ENCODE measurements around the gene LY6G6F. TPM values are rescaled to one million over a fixed set of nuclear protein-coding genes. Genes with fewer than 3 reads are reported as not detected.

LY6G6F gene
- total RNA-seq, 6 experiments from 2014 or later: not detected

DNA sequence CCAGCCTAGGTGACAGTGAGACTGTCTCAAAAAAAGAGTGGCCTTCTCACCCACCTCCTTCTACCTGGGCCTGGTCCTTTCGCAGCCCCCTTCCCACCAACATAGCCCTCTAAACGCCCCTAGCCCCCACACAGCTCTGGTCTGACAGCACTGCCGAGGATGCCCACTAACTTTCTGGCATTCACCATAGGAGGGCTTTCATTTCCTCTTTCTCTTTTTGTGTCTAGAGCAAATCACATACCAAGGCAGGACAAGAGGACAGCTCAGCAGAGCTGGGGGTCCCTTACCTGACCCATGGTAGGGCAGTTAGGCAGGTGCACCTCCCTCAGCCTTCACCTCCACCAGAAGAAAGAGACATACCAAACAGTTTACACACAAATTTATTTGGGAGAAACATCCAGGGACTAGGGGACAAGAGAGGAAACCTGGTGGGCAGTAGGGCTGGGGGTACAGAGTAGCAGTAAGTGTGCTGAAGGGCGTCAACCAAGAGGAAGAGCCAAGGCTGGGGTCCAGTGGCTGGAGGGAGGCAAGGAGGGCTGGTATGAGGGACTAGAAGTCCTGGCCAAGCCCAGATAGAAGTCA lies 30.3 kb upstream of the LY6G6F start:
- TF ChIP-seq, protein P1, sequence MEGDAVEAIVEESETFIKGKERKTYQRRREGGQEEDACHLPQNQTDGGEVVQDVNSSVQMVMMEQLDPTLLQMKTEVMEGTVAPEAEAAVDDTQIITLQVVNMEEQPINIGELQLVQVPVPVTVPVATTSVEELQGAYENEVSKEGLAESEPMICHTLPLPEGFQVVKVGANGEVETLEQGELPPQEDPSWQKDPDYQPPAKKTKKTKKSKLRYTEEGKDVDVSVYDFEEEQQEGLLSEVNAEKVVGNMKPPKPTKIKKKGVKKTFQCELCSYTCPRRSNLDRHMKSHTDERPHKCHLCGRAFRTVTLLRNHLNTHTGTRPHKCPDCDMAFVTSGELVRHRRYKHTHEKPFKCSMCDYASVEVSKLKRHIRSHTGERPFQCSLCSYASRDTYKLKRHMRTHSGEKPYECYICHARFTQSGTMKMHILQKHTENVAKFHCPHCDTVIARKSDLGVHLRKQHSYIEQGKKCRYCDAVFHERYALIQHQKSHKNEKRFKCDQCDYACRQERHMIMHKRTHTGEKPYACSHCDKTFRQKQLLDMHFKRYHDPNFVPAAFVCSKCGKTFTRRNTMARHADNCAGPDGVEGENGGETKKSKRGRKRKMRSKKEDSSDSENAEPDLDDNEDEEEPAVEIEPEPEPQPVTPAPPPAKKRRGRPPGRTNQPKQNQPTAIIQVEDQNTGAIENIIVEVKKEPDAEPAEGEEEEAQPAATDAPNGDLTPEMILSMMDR (IDR thresholded peaks at IDR 0.05): no peak
- no peaks in the 10 kb centered on the region for H3K9me3 Mint-ChIP-seq
- H3K27me3 Mint-ChIP-seq (ENCODE audit: insufficient read depth): peaks cover 5% of the 10 kb centered on the region
- DNase-seq: no peak
- H3K4me3 Mint-ChIP-seq: no peak overlapping the region
- H3K27ac Mint-ChIP-seq: no peak overlapping the region
- H3K36me3 Mint-ChIP-seq (ENCODE audit: low read depth): peaks cover 18% of the 10 kb centered on the region
- H3K4me1 Mint-ChIP-seq (ENCODE audit: low read depth): peaks cover 14% of the 10 kb centered on the region

GRCh38 chr6:31676904-31677303 lies 29.8 kb upstream of the LY6G6F start:
- Mint-ChIP-seq H3K27ac (no peak overlapping the region), H3K4me3 (no peak overlapping the region), H3K9me3 (no peaks in the 10 kb centered on the region), H3K27me3 (ENCODE audit: insufficient read depth) (peaks cover 5% of the 10 kb centered on the region), H3K36me3 (ENCODE audit: low read depth) (peaks cover 16% of the 10 kb centered on the region), H3K4me1 (ENCODE audit: low read depth) (peaks cover 17% of the 10 kb centered on the region)
- TF ChIP-seq, protein P1 (IDR thresholded peaks at IDR 0.05): no peak
- DNase-seq: no peak

- H3K27me3 Mint-ChIP-seq (ENCODE audit: insufficient read depth): peaks cover 3% of the 10 kb centered on the region
- no peak overlapping the region for H3K27ac Mint-ChIP-seq
- TF ChIP-seq, protein P1 (IDR thresholded peaks at IDR 0.05): no peak
- H3K4me3 Mint-ChIP-seq: no peak overlapping the region
- no peaks in the 10 kb centered on the region for H3K9me3 Mint-ChIP-seq
- H3K4me1 Mint-ChIP-seq (ENCODE audit: low read depth): peaks cover 17% of the 10 kb centered on the region
- no peak for DNase-seq
- peaks cover 5% of the 10 kb centered on the region for H3K36me3 Mint-ChIP-seq (ENCODE audit: low read depth)
Observed at GRCh38 chr6:31677955-31678354, 28.7 kb upstream of the LY6G6F start.

DNA sequence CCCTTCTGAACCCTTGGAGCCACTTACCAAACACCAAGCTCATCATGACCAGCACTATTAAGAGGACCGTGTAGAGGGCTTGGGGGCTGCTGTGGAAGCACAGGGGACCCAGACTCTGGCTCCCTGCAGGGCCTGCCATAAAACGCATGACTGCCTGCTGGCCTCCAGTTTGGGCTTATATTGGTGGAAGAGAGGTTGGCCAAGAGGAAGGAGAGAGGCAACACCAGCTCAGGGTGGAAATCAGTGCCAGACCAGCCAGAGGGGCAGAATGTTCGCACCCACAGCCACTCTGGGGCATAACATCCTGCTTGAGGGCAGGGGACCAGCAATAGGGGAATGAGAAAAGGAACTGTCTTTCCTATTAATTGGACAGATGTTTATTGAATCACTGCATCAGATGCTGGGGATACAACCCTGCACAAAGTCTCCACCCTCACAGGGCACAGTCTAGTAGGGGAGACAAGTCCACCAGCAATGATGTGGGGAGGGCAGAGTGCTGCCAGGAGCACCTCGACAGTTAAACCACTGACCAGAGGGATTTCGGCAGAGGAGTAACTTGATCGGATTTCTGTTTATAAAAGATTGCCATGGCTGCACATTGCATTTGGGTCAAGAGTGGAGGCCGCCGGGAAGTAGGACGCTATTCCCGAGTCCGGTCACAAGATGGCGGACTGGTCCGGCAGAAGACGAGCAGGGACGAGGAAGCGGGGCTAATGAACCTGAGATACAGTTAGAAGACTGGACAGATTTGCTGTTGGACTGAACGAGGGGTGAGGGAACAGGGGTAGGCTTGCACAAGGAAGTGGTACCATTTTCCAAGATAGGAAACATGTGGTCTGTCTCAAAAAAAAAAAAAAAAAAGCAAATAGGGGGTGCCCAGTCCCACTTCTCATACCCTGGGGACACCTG lies 26.2 kb upstream of the LY6G6F start, which contains the start of gene LY6G5C:
TSS of gene LY6G5C (minus strand) at position 842 of the 909 bp plus-strand sequence. CDS start at position 148, 694 bp downstream.
- Mint-ChIP-seq H3K27ac (peak within 1 kb of the TSS; percentile 96), H3K36me3 (ENCODE audit: low read depth) (no peaks in the 10 kb centered on the region), H3K4me3 (peak within 1 kb of the TSS; percentile 87), H3K9me3 (no peaks in the 10 kb centered on the region), H3K27me3 (ENCODE audit: insufficient read depth) (peaks cover 1% of the 10 kb centered on the region; the same call in 1 of the 2 replicates), H3K4me1 (ENCODE audit: low read depth) (peaks cover 17% of the 10 kb centered on the region)
- peak; percentile 91 for DNase-seq
- TF ChIP-seq, protein P1 (IDR thresholded peaks at IDR 0.05): peak; percentile 75

DNA sequence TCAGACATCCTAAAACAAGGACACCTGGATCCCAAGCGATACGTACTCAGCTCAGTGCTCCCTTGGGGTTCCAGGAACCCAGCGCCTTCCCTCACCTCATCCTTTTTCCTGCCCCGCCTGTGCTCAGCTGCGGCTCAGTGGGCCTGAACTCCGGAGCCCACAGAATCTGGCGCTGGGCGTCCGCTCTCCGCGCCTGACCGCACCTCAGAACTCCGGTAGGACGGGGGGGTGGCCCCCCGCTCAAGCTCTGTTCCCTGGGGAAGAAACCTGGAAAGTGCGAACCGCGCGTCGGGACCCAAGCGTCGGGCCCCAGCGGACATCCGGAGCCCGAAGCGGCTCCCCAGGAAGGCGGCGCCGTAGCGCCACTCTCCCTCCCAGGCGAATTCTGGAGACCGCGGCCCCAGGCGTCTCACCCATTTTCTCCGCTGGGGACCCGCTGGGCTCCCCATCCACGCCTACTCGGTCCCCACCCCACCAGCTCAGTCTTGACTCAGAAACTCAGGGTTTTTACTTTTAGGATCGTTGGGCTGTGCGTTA lies 25.5 kb upstream of the LY6G6F start:
- Mint-ChIP-seq H3K27me3 (ENCODE audit: insufficient read depth) (peaks cover 1% of the 10 kb centered on the region; the same call in 1 of the 2 replicates), H3K27ac (peak overlapping the region; percentile 96), H3K36me3 (ENCODE audit: low read depth) (0 out of 2 replicates have a peak, but pooled peaks cover 6% of the 10 kb centered on the region), H3K4me3 (peak overlapping the region; percentile 87), H3K9me3 (no peaks in the 10 kb centered on the region), H3K4me1 (ENCODE audit: low read depth) (peaks cover 17% of the 10 kb centered on the region)
- TF ChIP-seq, protein P1 (IDR thresholded peaks at IDR 0.05): no peak; the same call in none of the 2 replicates
- no peak for DNase-seq

All from HFFc6 (cell line).